GM23338 (cell line): ENCODE data around the gene EIF2AK3.

Experiments
- EZH2 ChIP-seq: fragments of 200-600 bp; sonication (generic); IDR thresholded peaks from one replicate; pipeline ENCODE4 v1.8.0; 2017; ENCODE audit warnings: antibody characterized with exemption, mild to moderate bottlenecking, low read depth; ENCODE audit not compliant: unreplicated experiment
- EZH2phosphoT487 ChIP-seq: fragments of 200-600 bp; sonication (generic); IDR thresholded peaks from one replicate; pipeline ENCODE4 v1.8.1; 2018; ENCODE audit warnings: antibody characterized with exemption; ENCODE audit not compliant: unreplicated experiment
- POLR2AphosphoS5 ChIP-seq: IDR thresholded peaks from 2 replicates; pipeline ENCODE4 v1.6.1; 2016; ENCODE audit warnings: antibody characterized with exemption, low read depth
- TF ChIP-seq, protein P1 (sequence below), 2 experiments: fragments of 200-600 bp in 1 of 2; sonication (generic) in 1 of 2; conservative IDR thresholded peaks; 2 replicates each; pipeline versions ENCODE4 v1.5.1 to v1.6.1; 2016 to 2017; ENCODE audit warnings: antibody characterized with exemption in 2 of 2, low read depth in 2 of 2, mild to moderate bottlenecking in 2 of 2, moderate library complexity in 1 of 2
- TF ChIP-seq, protein P2 (sequence below): IDR thresholded peaks from one replicate; pipeline ENCODE4 v1.6.1; 2018; ENCODE audit warnings: antibody characterized with exemption; ENCODE audit not compliant: unreplicated experiment
- TF ChIP-seq, protein P3 (sequence below): fragments of 250-450 bp; sonication (Bioruptor Pico); IDR thresholded peaks from 2 replicates; pipeline ENCODE4 v1.5.0; 2020; ENCODE audit warnings: mild to moderate bottlenecking, moderate library complexity
- TF ChIP-seq, protein P4 (sequence below): IDR thresholded peaks from 2 replicates; pipeline ENCODE4 v1.6.1; 2016; ENCODE audit warnings: antibody characterized with exemption

DNA sequence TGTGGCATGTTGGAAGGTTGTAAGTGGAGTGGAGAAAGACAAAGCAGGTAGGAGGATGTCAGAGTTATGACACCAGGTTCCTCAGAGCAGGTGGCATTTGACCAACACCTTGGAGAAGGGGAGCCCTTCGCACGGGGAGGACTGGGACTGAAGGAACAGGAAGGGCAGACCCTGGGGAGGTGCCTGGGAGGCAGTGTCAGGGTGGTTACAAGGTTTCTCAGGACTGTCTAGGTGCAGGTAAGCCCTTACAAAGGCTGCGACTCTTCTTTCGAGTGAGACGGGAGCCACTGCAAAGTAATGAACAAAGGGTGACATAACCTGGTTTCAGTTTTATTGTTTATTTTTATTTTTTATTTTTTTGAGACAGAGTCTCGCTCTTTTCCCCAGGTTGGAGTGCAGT lies 84.6 kb downstream of the EIF2AK3 start:
- TF ChIP-seq, protein P1, sequence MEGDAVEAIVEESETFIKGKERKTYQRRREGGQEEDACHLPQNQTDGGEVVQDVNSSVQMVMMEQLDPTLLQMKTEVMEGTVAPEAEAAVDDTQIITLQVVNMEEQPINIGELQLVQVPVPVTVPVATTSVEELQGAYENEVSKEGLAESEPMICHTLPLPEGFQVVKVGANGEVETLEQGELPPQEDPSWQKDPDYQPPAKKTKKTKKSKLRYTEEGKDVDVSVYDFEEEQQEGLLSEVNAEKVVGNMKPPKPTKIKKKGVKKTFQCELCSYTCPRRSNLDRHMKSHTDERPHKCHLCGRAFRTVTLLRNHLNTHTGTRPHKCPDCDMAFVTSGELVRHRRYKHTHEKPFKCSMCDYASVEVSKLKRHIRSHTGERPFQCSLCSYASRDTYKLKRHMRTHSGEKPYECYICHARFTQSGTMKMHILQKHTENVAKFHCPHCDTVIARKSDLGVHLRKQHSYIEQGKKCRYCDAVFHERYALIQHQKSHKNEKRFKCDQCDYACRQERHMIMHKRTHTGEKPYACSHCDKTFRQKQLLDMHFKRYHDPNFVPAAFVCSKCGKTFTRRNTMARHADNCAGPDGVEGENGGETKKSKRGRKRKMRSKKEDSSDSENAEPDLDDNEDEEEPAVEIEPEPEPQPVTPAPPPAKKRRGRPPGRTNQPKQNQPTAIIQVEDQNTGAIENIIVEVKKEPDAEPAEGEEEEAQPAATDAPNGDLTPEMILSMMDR (conservative IDR thresholded peaks at IDR 0.05; ENCODE audit: low read depth in 2 of 2) = no peak
- TF ChIP-seq EZH2 = no peak
- TF ChIP-seq, protein P2, sequence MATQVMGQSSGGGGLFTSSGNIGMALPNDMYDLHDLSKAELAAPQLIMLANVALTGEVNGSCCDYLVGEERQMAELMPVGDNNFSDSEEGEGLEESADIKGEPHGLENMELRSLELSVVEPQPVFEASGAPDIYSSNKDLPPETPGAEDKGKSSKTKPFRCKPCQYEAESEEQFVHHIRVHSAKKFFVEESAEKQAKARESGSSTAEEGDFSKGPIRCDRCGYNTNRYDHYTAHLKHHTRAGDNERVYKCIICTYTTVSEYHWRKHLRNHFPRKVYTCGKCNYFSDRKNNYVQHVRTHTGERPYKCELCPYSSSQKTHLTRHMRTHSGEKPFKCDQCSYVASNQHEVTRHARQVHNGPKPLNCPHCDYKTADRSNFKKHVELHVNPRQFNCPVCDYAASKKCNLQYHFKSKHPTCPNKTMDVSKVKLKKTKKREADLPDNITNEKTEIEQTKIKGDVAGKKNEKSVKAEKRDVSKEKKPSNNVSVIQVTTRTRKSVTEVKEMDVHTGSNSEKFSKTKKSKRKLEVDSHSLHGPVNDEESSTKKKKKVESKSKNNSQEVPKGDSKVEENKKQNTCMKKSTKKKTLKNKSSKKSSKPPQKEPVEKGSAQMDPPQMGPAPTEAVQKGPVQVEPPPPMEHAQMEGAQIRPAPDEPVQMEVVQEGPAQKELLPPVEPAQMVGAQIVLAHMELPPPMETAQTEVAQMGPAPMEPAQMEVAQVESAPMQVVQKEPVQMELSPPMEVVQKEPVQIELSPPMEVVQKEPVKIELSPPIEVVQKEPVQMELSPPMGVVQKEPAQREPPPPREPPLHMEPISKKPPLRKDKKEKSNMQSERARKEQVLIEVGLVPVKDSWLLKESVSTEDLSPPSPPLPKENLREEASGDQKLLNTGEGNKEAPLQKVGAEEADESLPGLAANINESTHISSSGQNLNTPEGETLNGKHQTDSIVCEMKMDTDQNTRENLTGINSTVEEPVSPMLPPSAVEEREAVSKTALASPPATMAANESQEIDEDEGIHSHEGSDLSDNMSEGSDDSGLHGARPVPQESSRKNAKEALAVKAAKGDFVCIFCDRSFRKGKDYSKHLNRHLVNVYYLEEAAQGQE = no peak
- TF ChIP-seq POLR2AphosphoS5 = no peak
- TF ChIP-seq, protein P3, sequence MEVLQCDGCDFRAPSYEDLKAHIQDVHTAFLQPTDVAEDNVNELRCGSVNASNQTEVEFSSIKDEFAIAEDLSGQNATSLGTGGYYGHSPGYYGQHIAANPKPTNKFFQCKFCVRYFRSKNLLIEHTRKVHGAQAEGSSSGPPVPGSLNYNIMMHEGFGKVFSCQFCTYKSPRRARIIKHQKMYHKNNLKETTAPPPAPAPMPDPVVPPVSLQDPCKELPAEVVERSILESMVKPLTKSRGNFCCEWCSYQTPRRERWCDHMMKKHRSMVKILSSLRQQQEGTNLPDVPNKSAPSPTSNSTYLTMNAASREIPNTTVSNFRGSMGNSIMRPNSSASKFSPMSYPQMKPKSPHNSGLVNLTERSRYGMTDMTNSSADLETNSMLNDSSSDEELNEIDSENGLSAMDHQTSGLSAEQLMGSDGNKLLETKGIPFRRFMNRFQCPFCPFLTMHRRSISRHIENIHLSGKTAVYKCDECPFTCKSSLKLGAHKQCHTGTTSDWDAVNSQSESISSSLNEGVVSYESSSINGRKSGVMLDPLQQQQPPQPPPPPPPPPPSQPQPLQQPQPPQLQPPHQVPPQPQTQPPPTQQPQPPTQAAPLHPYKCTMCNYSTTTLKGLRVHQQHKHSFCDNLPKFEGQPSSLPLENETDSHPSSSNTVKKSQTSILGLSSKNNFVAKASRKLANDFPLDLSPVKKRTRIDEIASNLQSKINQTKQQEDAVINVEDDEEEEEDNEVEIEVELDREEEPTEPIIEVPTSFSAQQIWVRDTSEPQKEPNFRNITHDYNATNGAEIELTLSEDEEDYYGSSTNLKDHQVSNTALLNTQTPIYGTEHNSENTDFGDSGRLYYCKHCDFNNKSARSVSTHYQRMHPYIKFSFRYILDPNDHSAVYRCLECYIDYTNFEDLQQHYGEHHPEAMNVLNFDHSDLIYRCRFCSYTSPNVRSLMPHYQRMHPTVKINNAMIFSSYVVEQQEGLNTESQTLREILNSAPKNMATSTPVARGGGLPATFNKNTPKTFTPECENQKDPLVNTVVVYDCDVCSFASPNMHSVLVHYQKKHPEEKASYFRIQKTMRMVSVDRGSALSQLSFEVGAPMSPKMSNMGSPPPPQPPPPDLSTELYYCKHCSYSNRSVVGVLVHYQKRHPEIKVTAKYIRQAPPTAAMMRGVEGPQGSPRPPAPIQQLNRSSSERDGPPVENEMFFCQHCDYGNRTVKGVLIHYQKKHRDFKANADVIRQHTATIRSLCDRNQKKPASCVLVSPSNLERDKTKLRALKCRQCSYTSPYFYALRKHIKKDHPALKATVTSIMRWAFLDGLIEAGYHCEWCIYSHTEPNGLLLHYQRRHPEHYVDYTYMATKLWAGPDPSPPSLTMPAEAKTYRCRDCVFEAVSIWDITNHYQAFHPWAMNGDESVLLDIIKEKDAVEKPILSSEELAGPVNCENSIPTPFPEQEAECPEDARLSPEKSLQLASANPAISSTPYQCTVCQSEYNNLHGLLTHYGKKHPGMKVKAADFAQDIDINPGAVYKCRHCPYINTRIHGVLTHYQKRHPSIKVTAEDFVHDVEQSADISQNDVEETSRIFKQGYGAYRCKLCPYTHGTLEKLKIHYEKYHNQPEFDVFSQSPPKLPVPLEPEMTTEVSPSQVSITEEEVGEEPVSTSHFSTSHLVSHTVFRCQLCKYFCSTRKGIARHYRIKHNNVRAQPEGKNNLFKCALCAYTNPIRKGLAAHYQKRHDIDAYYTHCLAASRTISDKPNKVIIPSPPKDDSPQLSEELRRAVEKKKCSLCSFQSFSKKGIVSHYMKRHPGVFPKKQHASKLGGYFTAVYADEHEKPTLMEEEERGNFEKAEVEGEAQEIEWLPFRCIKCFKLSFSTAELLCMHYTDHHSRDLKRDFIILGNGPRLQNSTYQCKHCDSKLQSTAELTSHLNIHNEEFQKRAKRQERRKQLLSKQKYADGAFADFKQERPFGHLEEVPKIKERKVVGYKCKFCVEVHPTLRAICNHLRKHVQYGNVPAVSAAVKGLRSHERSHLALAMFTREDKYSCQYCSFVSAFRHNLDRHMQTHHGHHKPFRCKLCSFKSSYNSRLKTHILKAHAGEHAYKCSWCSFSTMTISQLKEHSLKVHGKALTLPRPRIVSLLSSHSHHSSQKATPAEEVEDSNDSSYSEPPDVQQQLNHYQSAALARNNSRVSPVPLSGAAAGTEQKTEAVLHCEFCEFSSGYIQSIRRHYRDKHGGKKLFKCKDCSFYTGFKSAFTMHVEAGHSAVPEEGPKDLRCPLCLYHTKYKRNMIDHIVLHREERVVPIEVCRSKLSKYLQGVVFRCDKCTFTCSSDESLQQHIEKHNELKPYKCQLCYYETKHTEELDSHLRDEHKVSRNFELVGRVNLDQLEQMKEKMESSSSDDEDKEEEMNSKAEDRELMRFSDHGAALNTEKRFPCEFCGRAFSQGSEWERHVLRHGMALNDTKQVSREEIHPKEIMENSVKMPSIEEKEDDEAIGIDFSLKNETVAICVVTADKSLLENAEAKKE = no peak
- no peak for TF ChIP-seq EZH2phosphoT487
- TF ChIP-seq, protein P4, sequence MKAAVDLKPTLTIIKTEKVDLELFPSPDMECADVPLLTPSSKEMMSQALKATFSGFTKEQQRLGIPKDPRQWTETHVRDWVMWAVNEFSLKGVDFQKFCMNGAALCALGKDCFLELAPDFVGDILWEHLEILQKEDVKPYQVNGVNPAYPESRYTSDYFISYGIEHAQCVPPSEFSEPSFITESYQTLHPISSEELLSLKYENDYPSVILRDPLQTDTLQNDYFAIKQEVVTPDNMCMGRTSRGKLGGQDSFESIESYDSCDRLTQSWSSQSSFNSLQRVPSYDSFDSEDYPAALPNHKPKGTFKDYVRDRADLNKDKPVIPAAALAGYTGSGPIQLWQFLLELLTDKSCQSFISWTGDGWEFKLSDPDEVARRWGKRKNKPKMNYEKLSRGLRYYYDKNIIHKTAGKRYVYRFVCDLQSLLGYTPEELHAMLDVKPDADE = no peak
